GM12872 (cell line): ENCODE measurements around the gene MTHFD2.

Experiments
- CTCF ChIP-seq: IDR thresholded peaks from 3 replicates; pipeline ENCODE4 v1.5.1; 2011; ENCODE audit warnings: low read depth, mild to moderate bottlenecking, low read length, moderate library complexity; ENCODE audit not compliant: insufficient read depth

The MTHFD2 gene

GRCh38 chr2:74186038-74186437 is 12.4 kb upstream of the MTHFD2 start:
- no peak for TF ChIP-seq CTCF

GRCh38 chr2:74188018-74188601 is 10.3 kb upstream of the MTHFD2 start:
- TF ChIP-seq CTCF: no peak

DNA sequence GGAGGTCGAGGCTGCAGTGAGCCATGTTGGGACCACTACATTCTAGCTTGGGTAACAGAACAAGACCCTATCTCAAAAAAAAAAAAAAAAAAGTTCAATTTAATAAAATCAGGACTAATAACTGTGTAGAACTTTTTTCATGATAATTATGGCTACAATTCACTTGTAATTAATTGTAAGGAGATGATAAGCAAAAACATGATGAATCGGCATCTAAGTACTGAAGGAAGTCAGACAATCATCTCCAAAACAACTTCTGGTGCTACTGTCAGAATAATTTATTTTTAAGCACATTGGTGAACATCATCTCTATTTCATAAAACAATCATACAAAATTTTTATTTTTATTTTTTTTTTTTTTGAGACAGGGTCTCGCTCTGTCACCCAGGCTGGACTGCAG is 9.7 kb upstream of the MTHFD2 start:
- no peak for TF ChIP-seq CTCF

DNA sequence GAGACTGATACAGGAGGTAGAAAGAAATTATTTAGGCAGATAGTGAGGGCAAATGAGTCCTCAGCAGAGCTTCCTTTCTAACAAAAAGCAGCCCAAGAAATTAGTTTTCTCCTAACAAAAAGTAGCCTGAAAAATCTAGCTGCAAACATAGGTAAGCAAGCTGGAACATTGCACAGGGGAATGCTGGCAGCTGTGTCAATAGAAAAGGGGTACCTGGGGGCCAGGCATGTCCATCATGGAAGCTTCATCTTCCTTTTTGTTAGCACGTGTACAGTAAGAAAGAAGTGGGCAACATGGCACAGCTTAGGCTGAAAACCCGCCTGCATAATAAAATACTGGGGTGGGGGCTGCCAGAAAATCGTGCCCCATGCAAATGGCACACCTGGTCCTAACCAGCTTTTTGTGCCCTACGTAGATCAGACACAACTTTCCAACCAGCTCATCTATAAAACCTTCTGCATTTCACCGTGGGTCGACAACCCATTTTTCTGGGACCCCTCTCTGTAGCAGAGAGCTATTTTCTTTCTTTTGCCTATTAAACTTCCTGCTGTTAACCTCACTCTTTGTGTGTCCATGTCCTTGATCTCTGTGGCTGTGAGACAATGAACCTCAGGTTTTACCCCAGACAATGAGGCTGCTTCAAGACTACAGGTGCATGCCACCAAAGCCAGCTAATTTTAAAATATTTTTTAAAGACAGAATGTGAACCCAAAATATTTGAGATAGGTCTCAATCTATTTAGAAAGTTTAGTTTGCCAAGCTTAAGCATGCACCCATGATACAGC is 6.6 kb upstream of the MTHFD2 start:
- TF ChIP-seq CTCF: no peak

DNA sequence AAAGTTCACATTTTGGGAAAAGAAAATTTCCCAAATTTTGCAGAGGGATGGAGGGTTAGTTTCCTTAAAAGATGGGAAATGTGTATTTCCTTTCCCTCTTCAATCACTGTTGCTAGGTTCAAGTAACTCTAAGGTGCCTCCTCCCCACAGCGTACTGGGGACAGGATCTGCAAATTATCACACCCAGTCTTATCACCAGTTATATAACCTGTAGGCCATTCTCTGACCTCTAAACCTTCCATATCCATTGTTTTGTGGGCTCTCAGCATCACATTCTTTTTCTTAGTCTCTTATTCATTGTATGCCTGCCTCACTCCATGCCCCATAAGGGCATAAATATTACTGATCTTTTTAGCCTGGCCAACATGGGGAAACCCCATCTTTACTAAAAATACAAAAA is 3.6 kb upstream of the MTHFD2 start:
- TF ChIP-seq CTCF: no peak

- TF ChIP-seq CTCF: no peak
These were observed 1.4 kb upstream of the MTHFD2 start for GRCh38 chr2:74197049-74197448.

- no peak for TF ChIP-seq CTCF
These were observed 373 bp upstream of the MTHFD2 start for GRCh38 chr2:74198023-74198460.
